Prostate gland (tissue), 2 donors: ENCODE measurements around the gene FNDC3B. TPM values are rescaled to one million over a fixed set of nuclear protein-coding genes. Genes with fewer than 3 reads are reported as not detected.

Experiments
- DNase-seq: peaks from one replicate; pipeline ENCODE4 v3.0.0-alpha.2; 2019; ENCODE audit warnings: low spot score
- H3K27ac ChIP-seq, 2 donors: fragments of 200-600 bp; sonication (generic); 2 replicates each; pipeline ENCODE4 v1.5.1; 2017 to 2019
- H3K27me3 ChIP-seq: fragments of 200-600 bp; sonication (generic); replicated peaks from 2 replicates; pipeline ENCODE4 v1.5.1; 2019; ENCODE audit not compliant: insufficient read depth
- H3K36me3 ChIP-seq, 2 donors: fragments of 200-600 bp; sonication (generic); 1 replicate in 1 of 2; 2 replicates in 1 of 2; pipeline versions ENCODE4 v1.5.1 to v1.8.1; 2017 to 2019
- H3K4me1 ChIP-seq: fragments of 200-600 bp; sonication (generic); replicated peaks from 2 replicates; pipeline ENCODE4 v1.5.1; 2019
- H3K4me3 ChIP-seq, 2 donors: fragments of 200-600 bp; sonication (generic); 2 replicates each; pipeline ENCODE4 v1.5.1; 2017 to 2019
- H3K9me3 ChIP-seq: fragments of 200-600 bp; sonication (generic); 2 replicates; pipeline ENCODE4 v1.5.1; 2017
- CTCF ChIP-seq, 4 experiments: fragments of 200-600 bp in 2 of 4; fragments of 450-650 bp in 2 of 4; sonication (generic) in 2 of 4; IDR thresholded peaks; 1 replicate in 3 of 4; 2 replicates in 1 of 4; pipeline ENCODE4 v1.5.1; 2016 to 2019; ENCODE audit warnings: antibody characterized with exemption in 4 of 4, mild to moderate bottlenecking in 2 of 4, moderate library complexity in 2 of 4
- POLR2A ChIP-seq: fragments of 450-650 bp; IDR thresholded peaks from one replicate; pipeline ENCODE4 v1.6.1; 2016; ENCODE audit warnings: antibody characterized with exemption, mild to moderate bottlenecking
- POLR2AphosphoS5 ChIP-seq: sonication (generic); formaldehyde crosslinking; IDR thresholded peaks from one replicate; pipeline ENCODE4 v1.6.1; 2017; ENCODE audit warnings: antibody characterized with exemption
- WGBS: methylation state at CpG from one replicate; pipeline ENCODE4 v1.1.5; 2018; 5-methylcytosine and 5-hydroxymethylcytosine counted together
- intact Hi-C: fragments of 100-400 bp; cut with DNase I; formaldehyde crosslinking; loops from one replicate; pipeline ENCODE4 v1.14.2; 2022
- total RNA-seq, 2 donors: library from RNA; depleted of rRNA; stranded (reverse); fragments of >200 nt; gene quantifications; one replicate each; pipeline ENCODE4 v1.1.0, GENCODE V29; 2016

Gene FNDC3B
- total RNA-seq, 2 donors from 2014 or later = 35.9 to 62.4 TPM

GRCh38 chr3:172161959-172162358 lies 122.6 kb downstream of the FNDC3B start:
- no peaks in the 10 kb centered on the region for H3K9me3 ChIP-seq
- WGBS = 95% methylated on average over 9 of the region's 9 CpGs
- TF ChIP-seq POLR2A (no peak), CTCF (IDR thresholded peaks at IDR 0.05) (no peak), POLR2AphosphoS5 (no peak)
- no peaks in the 10 kb centered on the region for H3K27me3 ChIP-seq
- no peak overlapping the region for H3K27ac ChIP-seq
- intact Hi-C loops = no loop called here
- no peak for DNase-seq
- peaks cover 2% of the 10 kb centered on the region for H3K4me1 ChIP-seq
- H3K4me3 ChIP-seq = no peak overlapping the region
- no peaks in the 10 kb centered on the region for H3K36me3 ChIP-seq

- Histone ChIP-seq H3K4me3 (no peak overlapping the region), H3K4me1 (peaks cover 2% of the 10 kb centered on the region), H3K9me3 (no peaks in the 10 kb centered on the region), H3K27me3 (no peaks in the 10 kb centered on the region), H3K36me3 (no peaks in the 10 kb centered on the region), H3K27ac (no peak overlapping the region)
- intact Hi-C loops = no loop called here
- 96% methylated on average over 3 of the region's 3 CpGs for WGBS
- no peak for DNase-seq
- TF ChIP-seq POLR2A (no peak), POLR2AphosphoS5 (no peak), CTCF (IDR thresholded peaks at IDR 0.05) (no peak)
Observed at GRCh38 chr3:172163320-172163719, 123.9 kb downstream of the FNDC3B start.

- Histone ChIP-seq H3K36me3 (no peaks in the 10 kb centered on the region), H3K4me3 (no peak overlapping the region), H3K4me1 (peaks cover 7% of the 10 kb centered on the region), H3K27me3 (no peaks in the 10 kb centered on the region), H3K9me3 (no peaks in the 10 kb centered on the region), H3K27ac (no peak overlapping the region)
- 92% methylated on average over 6 of the region's 6 CpGs for WGBS
- TF ChIP-seq CTCF (IDR thresholded peaks at IDR 0.05) = no peak
- TF ChIP-seq POLR2A = no peak
- no peak for TF ChIP-seq POLR2AphosphoS5
- no peak for DNase-seq
- intact Hi-C loops = no loop called here
Observed at GRCh38 chr3:172164620-172165362, 125.4 kb downstream of the FNDC3B start.

- H3K9me3 ChIP-seq = no peaks in the 10 kb centered on the region
- WGBS = 96% methylated on average over 6 of the region's 6 CpGs
- DNase-seq = no peak
- H3K27me3 ChIP-seq = no peaks in the 10 kb centered on the region
- TF ChIP-seq CTCF (IDR thresholded peaks at IDR 0.05) (no peak), POLR2AphosphoS5 (no peak), POLR2A (no peak)
- H3K36me3 ChIP-seq = no peaks in the 10 kb centered on the region
- H3K27ac ChIP-seq = no peak overlapping the region
- H3K4me1 ChIP-seq = peaks cover 10% of the 10 kb centered on the region
- no peak overlapping the region for H3K4me3 ChIP-seq
- intact Hi-C loops = no loop called here
Observed at GRCh38 chr3:172166261-172166660, 126.9 kb downstream of the FNDC3B start.

GRCh38 chr3:172166890-172167289 lies 127.5 kb downstream of the FNDC3B start:
- no peaks in the 10 kb centered on the region for H3K36me3 ChIP-seq
- DNase-seq = no peak
- H3K4me3 ChIP-seq = no peak overlapping the region
- peaks cover 10% of the 10 kb centered on the region for H3K4me1 ChIP-seq
- no peak for TF ChIP-seq CTCF (IDR thresholded peaks at IDR 0.05)
- TF ChIP-seq POLR2AphosphoS5 = no peak
- no peak for TF ChIP-seq POLR2A
- intact Hi-C loops = no loop called here
- 88% methylated on average over 9 of the region's 9 CpGs for WGBS
- no peaks in the 10 kb centered on the region for H3K9me3 ChIP-seq
- H3K27ac ChIP-seq = no peak overlapping the region
- H3K27me3 ChIP-seq = no peaks in the 10 kb centered on the region
